Chondrocyte (in vitro differentiated cells): ENCODE data around the gene BCL11B. TPM values are rescaled to one million over a fixed set of nuclear protein-coding genes. Genes with fewer than 3 reads are reported as not detected.

Experiments used
- DNase-seq: peaks from one replicate; pipeline ENCODE4 v3.0.0; 2021; ENCODE audit warnings: mixed read lengths, low spot score
- H3K27ac Mint-ChIP-seq: one replicate; pipeline ENCODE4 v1.8.0; 2021; ENCODE audit warnings: mild to moderate bottlenecking, moderate library complexity, mixed read lengths; ENCODE audit not compliant: unreplicated experiment
- H3K27me3 Mint-ChIP-seq: 2 replicates; pipeline ENCODE4 v1.8.0; 2021; ENCODE audit warnings: low read depth, mixed read lengths
- H3K36me3 Mint-ChIP-seq: 2 replicates; pipeline ENCODE4 v1.8.0; 2021; ENCODE audit warnings: low read depth, mixed read lengths
- H3K4me1 Mint-ChIP-seq: 2 replicates; pipeline ENCODE4 v1.8.0; 2021; ENCODE audit warnings: low read depth, mild to moderate bottlenecking, mixed read lengths
- H3K4me3 Mint-ChIP-seq: one replicate; pipeline ENCODE4 v1.8.0; 2021; ENCODE audit warnings: mild to moderate bottlenecking, moderate library complexity, mixed read lengths; ENCODE audit not compliant: unreplicated experiment
- H3K9me3 Mint-ChIP-seq: 2 replicates; pipeline ENCODE4 v1.8.0; 2021; ENCODE audit warnings: low read depth, mixed read lengths
- CTCF ChIP-seq: fragments of 200-600 bp; sonication (generic); IDR thresholded peaks from 2 replicates; pipeline ENCODE4 v1.5.0; 2021; ENCODE audit warnings: antibody characterized with exemption, mild to moderate bottlenecking, moderate library complexity
- total RNA-seq: library from RNA; stranded (reverse); gene quantifications from 3 replicates; pipeline ENCODE4 v1.2.1, GENCODE V29; 2021

The BCL11B gene
- total RNA-seq, 1 donor from 2014 or later = 0.17 TPM

GRCh38 chr14:99173086-99173485 is 98.9 kb downstream of the BCL11B start:
- Mint-ChIP-seq H3K4me1 (no peaks in the 10 kb centered on the region), H3K27ac (no peak overlapping the region), H3K4me3 (no peak overlapping the region), H3K36me3 (no peaks in the 10 kb centered on the region), H3K27me3 (peaks cover 12% of the 10 kb centered on the region), H3K9me3 (no peaks in the 10 kb centered on the region)
- TF ChIP-seq CTCF = no peak
- DNase-seq = no peak

GRCh38 chr14:99171396-99171795 is 100.6 kb downstream of the BCL11B start:
- TF ChIP-seq CTCF = no peak
- no peak for DNase-seq
- no peaks in the 10 kb centered on the region for H3K36me3 Mint-ChIP-seq
- no peak overlapping the region for H3K27ac Mint-ChIP-seq
- H3K4me3 Mint-ChIP-seq = no peak overlapping the region
- no peaks in the 10 kb centered on the region for H3K4me1 Mint-ChIP-seq
- no peaks in the 10 kb centered on the region for H3K9me3 Mint-ChIP-seq
- peaks cover 16% of the 10 kb centered on the region for H3K27me3 Mint-ChIP-seq

GRCh38 chr14:99169776-99170356 is 102.1 kb downstream of the BCL11B start:
- no peak for TF ChIP-seq CTCF
- no peak for DNase-seq
- Mint-ChIP-seq H3K4me1 (no peaks in the 10 kb centered on the region), H3K27me3 (peaks cover 22% of the 10 kb centered on the region), H3K27ac (no peak overlapping the region), H3K9me3 (no peaks in the 10 kb centered on the region), H3K36me3 (no peaks in the 10 kb centered on the region), H3K4me3 (no peak overlapping the region)

- H3K27ac Mint-ChIP-seq = no peak overlapping the region
- H3K9me3 Mint-ChIP-seq = peaks cover 2% of the 10 kb centered on the region
- H3K4me3 Mint-ChIP-seq = no peak overlapping the region
- no peak for DNase-seq
- no peaks in the 10 kb centered on the region for H3K4me1 Mint-ChIP-seq
- H3K36me3 Mint-ChIP-seq = no peaks in the 10 kb centered on the region
- TF ChIP-seq CTCF = no peak
- H3K27me3 Mint-ChIP-seq = peaks cover 33% of the 10 kb centered on the region
These were observed 103.7 kb downstream of the BCL11B start for GRCh38 chr14:99168330-99168729.

- H3K36me3 Mint-ChIP-seq = peaks cover 1% of the 10 kb centered on the region
- no peak overlapping the region for H3K4me3 Mint-ChIP-seq
- peaks cover 42% of the 10 kb centered on the region for H3K27me3 Mint-ChIP-seq
- H3K27ac Mint-ChIP-seq = no peak overlapping the region
- no peak for DNase-seq
- TF ChIP-seq CTCF = no peak
- no peaks in the 10 kb centered on the region for H3K4me1 Mint-ChIP-seq
- peaks cover 6% of the 10 kb centered on the region for H3K9me3 Mint-ChIP-seq
These were observed 105.5 kb downstream of the BCL11B start for GRCh38 chr14:99166506-99166905.
